ENCODE results near the gene HEBP2.

The HEBP2 gene

DNA sequence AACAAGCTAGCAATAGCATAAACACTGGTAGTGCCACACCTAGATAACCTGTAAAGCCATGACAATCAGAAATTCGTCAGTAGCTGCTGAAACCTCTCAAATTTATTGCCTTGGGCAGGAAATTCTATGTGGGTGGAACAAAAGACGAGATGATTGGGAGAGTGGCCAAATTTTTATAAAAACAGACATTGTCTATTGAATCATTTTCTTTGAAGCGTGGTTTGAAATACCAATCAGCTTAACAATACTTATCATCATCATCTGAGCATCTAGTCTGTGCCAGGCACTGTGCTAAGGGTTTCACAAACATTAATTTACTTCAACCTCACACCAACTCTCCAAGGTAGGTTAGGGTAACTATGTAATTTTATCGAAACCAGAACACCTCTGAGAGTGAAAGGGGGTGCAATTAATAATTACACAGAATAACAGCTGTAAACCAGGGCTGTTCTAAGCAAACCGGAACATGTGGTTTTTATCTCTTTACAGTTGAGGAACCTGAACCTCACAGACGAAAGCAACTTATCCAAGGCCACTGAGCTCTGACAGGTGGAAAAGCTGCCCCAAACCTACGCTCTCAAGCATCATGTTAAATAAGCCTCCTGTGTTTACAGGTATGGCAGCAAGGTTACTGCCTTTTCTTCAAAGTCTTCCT, 51.9 kb downstream of the HEBP2 start:
- no peak for DNase-seq

DNA sequence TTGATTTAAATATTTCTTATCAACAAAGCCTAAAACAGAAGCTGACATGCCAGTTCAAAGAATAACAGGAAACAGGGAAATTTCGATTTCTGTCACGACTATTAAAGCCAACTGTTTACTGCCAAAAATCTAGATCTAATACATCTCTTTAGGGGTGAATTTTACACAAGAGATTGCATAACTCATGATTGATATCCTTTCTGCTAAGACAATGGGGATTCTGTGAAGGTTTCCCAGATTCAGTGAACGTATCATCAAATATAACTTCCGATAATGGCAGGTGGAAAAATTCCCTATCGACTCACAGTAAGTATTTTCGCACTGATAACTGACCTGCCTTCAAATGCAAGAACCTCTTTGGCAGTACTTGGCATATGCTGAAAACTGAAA, 52.4 kb downstream of the HEBP2 start:
- DNase-seq, result no peak

DNA sequence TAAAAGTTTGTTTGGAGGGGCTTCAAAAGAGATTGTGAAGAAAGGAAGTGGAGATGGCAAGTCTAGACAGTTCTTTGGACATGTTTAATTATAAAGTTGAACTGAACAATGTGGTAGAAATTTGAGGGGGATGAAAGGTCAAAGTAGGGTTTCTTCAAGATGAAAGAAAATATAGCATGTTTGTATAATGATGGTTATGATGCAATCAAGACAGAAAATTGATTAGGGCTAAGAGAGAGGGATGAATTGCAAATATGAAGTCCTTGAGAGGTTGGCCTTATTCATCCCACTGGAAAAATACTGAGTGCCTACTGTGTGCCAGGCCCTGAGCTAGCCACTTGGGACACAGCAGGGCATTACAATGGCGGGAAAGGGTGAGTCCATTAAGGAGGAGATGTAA, 57.6 kb downstream of the HEBP2 start:
- DNase-seq, result no peak

DNA sequence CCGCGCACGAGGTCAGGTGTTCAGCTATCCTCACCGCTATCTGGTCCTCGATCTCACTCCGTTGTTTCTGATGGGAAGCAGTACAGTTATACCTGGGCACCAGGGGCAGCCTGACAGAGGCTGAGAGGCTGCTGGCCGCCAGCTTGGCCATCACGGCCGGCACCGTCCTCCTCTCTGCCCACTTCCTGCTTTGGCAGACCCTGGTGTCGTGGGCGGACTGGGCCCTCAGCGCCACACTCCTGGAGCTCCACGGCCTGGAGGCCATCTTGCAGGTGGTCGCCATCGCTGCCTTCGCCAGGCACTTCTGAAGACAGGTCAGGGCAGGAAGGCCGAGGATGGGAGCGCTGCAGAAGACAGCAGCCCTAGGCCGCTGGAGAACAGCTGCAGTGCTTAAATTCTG, 60.1 kb downstream of the HEBP2 start:
- no peak for DNase-seq

DNA sequence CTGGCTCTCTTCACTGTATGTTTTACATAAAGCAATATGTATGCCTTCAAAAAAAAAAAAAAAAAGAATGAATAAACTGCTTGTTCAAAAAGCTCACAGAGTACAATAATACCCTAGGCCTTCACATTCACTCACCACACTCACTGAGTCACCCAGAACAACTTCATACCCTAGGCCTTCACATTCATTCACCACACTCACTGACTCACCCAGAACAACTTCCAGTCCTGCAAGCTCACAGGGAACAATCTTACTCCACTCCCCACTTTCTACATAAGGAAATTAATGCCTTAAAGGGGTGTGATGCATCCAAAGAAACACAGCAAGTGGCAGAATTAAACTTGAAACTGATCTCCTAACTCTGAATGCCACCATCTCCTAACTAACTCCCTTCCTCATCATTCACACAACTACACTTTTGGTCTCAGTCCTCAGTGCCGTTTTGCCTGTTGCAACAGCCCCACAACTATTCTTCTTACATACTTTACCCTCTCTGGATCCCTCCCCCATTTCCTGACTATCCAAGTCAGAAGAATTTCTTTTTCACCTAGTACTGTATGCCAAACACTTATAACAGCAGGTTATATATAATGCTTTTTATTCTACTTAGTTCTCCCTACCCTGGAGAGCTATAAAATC, 61.1 kb downstream of the HEBP2 start:
- DNase-seq, result no peak

DNA sequence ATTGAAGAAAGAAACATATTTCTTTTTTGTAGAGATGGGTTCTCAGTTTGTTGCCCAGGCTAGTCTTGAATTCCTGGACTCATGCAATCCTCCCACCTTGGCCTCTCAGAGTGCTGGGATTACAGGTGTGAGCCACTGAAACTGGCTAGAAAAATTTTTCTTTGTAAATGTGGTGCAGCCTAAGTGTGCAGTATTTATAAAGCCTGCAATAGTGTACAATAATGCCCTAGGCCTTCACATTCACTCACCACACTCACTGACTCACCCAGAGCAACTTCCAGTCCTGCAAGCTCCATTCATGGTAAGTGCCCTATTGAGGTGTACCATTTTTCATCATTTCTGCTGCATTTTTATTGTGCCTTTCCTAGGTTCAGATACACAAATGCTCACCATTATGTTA, 63.9 kb downstream of the HEBP2 start:
- DNase-seq, result no peak

DNA sequence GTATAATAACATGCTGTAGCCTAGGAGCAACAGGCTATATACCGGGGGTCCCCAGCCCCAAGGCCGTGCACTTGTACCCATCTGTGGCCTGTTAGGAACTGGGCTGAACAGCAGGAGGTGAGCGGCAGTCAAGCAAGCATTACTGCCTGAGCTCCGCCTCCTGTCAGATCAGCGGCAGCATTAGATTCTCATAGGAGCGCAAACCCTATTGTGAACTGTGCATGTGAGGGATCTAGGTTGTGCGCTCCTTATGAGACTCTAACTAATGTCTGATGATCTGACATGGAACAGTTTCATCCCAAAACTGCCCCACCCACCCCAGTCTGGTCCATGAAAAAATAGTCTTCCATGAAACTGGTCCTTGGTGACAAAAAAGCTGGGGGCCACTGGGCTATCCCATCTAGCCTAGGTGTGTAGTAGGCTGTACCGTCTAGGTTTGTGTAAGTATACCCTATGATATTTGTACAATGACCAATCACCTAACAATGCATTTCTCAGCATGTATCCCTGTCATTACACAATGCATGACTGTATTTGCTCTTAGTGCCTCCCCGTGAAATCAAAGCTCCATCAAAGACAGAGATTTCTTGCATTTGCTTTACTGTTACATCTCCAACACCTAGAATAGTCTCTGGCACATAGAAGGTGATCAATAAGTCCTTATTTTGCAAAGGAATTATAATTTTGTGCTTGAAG, 64.4 kb downstream of the HEBP2 start:
- no peak for DNase-seq
